HG02852 (cell line): ENCODE data around the gene SRR.
"Not testable (repeated sequence)": the region's sequence is repeated elsewhere in the genome, so short reads cannot be mapped to it uniquely, and the experiment has no call there.

Source experiments
- ATAC-seq: cut with Tn5 transposase; IDR thresholded peaks from one replicate; pipeline ENCODE4 v1.9.1; 2021; ENCODE audit warnings: mild to moderate bottlenecking, moderate library complexity; ENCODE audit not compliant: unreplicated experiment

SRR gene

GRCh38 chr17:2303204-2304188, at the start of gene SRR, which contains the start of gene SMG6:
Gene SRR (plus strand): TSS chr17:2303950. CDS start chr17:2315561, 11,611 bp downstream.
Gene SMG6 (minus strand): TSS chr17:2303785. CDS start chr17:2303720, 65 bp downstream.
- ATAC-seq = peak; percentile 78

DNA sequence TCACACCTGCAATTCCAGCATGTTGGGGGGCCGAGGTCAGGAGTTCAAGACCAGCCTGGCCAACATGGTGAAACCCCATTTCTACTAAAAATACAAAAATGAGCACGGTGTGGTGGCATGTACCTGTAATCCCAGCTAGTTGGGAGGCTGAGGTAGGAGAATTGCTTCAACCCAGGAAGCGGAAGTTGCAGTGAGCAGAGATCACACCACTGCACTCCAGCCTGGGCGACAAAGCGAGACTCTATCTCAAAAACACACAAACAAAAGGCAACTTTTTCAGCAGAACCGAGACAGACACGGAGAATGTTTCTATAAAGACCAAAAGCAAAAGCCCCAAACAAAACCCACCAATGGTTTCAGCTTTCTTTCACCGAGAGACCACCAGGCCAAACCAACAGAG, 44.9 kb upstream of the SRR start:
- not testable (repeated sequence) for ATAC-seq

GRCh38 chr17:2259769-2260536, 43.8 kb upstream of the SRR start:
- ATAC-seq = peak; percentile 67

DNA sequence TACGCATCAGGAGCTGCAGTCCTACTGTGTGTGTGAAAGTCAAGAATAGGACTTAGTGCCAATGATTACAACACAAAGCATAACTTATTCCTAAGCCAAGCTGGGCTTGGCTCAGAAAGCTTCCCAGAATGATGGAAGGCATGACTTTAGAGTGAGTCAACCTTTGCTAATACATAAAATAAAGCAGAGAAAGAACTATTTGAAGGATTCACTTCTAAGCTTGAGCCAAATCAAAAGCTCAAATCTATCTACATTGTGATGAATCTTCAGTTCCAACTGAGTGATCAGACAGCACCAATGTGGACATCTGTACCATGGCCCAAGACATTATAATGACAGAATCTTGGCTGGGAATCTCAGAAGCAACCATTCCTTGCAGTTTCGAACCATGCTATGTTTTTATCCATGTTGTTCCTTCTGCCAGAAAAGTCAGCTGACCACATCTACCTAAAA, 41.6 kb upstream of the SRR start:
- no peak for ATAC-seq

DNA sequence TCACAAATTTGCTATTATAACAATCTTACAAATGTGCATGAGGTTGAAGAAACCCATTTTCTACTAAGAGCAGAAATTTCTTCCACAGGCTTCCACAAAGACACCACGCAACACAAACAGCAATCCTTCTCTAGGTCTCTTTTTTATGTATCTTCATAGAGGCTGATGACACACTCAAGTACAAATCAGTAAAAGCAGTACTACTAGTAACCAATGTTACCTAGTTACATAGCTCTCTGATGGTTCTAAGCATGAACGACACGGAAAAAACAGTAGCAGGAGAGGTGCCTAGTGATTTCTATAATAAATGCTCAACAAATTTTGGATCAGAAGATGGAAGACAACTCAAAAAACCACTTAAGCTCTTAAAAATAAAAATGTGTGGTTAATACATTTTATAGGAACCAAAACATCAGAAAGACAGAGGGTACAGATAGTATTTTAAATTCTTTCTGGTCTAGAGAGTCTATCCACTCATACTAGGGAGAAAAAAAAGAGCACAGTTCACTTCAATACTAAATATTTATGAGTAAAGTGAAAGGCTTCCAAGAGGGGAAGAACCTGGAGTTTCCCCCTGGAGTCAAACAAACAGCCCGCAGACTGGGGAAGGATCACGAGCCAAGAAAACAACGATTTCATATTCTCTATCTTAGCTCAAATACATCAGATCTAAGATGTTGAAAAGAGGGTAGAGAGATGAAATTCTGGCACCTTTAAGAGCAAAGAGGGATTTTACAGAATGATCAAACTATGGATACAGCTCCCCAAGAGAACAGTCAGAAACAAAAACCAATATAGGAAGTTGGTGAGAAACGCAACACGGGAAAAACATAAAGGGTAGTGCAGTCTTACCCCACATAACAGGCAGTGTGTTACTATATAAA, 40.3 kb upstream of the SRR start:
- ATAC-seq = no peak

DNA sequence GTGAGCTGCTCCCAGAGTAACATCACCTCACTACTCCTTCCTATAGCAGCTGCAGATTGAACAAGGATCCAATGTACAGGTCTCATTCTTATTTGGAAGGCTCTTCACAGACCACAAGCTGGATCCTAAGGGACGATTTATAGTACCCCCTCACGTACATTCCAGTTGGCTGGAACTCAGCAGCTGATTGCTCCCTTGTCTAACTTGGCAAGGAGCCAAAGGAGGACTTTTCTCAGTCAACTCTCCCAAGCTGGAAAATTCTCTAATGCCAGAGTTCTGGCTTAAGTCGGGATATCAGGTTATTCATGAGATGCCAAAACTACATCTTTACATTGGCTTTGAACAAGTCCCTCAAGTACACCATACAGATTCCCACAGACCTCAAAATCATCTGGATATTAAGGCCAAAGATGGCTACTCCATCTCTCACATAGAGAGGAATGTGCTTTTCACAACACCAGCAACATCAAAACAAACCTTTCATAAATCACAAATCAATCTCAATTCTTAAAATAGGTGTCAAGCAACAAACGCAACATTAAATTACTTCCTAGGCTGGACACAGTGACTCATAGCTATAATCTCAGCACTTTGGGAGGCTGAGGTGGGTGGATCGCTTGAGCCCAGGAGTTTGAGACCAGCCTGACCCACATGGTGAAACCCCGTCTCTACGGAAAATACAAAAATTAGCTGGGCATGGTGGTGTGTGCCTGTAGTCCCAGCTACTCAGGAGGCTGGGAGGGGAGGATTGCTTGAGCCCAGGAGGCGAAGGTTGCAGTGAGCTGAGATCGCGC, 39.5 kb upstream of the SRR start:
- no peak for ATAC-seq

GRCh38 chr17:2265166-2265565, 38.6 kb upstream of the SRR start:
- not testable (repeated sequence) for ATAC-seq

DNA sequence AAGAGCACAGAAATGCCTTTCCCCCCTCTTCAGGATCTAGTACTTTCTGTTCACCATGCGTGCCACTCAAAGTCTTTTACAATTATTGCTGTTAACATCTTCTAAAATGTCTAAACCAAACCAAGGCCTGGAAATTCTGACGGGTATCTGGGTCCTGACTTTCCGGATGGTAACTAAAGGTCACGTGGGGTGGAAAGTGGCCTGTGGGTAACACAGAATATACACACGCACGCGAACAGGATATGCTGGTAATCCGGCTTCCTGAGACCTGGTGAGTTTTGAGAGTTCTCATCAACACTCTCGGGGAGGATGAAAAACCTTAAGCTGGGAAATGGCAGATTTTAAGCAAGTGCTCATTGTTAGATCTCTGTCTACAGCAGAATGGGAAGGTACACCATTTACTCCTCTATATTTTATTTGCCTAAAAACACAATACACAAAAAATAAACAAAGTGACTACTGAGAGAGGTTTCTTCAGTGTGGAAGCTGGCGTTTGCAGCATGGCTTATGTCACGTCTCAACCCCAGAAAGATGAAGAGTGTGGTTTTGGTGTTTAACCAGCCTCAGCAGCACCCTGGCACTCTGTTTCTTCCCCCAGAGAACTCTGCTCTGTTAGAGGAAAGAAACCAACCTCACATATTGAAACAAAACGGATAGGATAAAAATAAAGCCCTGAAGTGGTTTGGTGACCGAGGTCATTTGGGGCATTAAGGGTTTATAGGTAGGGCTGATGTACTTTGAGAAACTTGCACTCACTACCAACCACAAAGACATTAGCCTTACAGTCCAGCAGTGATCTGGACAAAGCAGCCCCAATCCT, 37.5 kb upstream of the SRR start:
- ATAC-seq = peak; percentile 57

GRCh38 chr17:2266865-2267228, 36.9 kb upstream of the SRR start:
- ATAC-seq = no peak

- no peak for ATAC-seq
Measured at GRCh38 chr17:2267354-2267753, 36.4 kb upstream of the SRR start.

- ATAC-seq = no peak
Measured at GRCh38 chr17:2271985-2272702, 31.6 kb upstream of the SRR start.

GRCh38 chr17:2274414-2274813, 29.3 kb upstream of the SRR start:
- ATAC-seq = no peak

GRCh38 chr17:2275722-2276121, 28.0 kb upstream of the SRR start:
- no peak for ATAC-seq

DNA sequence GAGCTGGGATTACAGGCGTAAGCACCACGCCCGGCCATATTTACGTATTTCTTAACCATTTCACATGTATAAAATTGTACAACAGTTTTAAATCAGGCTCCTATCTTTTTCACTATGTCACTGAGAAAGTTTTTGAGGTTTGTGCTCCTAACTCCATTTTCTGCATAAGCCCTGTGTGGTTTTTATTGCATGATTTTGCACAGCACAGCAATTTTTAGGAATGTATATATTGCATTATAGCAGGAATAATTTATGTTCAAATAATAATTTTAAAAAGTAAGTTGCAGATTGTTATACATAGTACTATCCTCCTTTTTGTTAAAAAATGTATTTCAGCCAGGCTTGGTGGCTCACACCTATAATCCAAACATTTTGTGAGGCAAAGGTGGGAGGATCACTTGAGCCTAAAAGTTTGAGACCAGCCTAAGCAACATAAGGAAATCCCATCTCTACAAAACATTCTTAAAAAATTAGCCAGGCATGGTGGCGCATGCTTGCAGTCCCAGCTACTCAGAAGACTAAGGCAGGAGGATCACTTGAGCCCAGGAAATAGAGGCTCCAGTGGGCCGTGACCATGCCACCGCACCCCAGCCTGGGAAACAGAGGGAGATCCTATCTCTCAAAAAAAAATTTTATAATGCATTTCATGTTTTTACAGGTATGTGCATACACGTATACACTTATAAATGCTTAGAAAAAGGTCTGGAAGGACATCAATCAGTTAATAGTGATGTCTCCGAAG, 26.1 kb upstream of the SRR start:
- no peak for ATAC-seq

DNA sequence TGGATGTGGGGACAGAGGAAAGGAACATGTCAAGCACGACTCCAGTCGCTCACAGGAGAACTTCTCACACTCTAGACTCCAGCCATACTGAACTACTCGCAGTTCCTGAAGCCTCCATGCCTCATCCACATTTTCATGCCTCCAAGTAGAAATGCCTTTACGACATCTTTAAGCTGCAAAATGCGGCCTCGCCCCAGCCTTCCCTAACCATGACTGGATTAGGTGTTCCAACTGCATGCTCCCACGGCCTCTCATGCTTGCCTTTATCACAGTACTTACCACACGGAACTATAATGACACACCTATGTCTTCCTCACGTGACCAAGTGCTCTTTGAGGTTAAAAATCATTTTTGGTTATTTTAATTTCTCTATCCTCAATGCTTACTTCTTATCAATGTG, 24.0 kb upstream of the SRR start:
- ATAC-seq = no peak

DNA sequence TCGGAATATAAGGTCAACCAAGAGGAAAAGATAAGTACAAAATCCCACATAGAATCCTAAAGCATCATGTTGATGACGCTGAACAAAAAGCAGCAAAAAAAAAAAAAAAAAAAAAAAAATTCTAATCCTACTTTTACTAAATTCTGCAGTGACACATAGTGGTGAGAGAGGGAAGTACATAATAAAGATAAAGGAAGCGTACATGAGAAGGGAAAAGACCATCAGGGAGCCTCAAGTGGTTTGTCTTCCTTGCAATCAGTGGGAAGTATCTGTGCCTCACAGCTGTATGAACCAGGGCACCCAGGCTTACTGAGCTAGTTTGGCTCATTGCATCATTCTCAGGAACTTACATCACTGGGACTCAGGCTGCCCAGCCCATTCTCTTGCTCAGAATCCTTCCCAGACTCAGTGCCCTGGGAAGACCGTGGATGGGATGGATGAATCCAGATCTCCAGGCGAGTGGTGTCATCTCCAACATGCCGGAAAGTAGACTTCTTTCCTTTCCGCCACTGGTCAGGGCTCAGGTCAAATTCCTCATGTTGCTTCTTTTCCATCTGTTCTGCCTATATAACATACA, 21.4 kb upstream of the SRR start:
- ATAC-seq = no peak

GRCh38 chr17:2283302-2283701, 20.4 kb upstream of the SRR start:
- no peak for ATAC-seq
